Esophagus muscularis mucosa (tissue), 4 donors: ENCODE results near the gene TET3.

Source experiments
- EP300 ChIP-seq: sonication (generic); formaldehyde crosslinking; IDR thresholded peaks from one replicate; pipeline ENCODE4 v1.6.1; 2017; ENCODE audit warnings: antibody characterized with exemption
- POLR2A ChIP-seq: fragments of 450-650 bp; IDR thresholded peaks from one replicate; pipeline ENCODE4 v1.6.1; 2017; ENCODE audit warnings: antibody characterized with exemption, moderate library complexity, mild to moderate bottlenecking, low read depth
- TF ChIP-seq, protein P1 (sequence below), 3 experiments: fragments of 200-600 bp in 2 of 3; fragments of 450-650 bp in 1 of 3; sonication (generic) in 2 of 3; IDR thresholded peaks; one replicate each; pipeline ENCODE4 v1.5.1; 2017 to 2019; ENCODE audit warnings: antibody characterized with exemption in 3 of 3, mild to moderate bottlenecking in 2 of 3, moderate library complexity in 1 of 3

DNA sequence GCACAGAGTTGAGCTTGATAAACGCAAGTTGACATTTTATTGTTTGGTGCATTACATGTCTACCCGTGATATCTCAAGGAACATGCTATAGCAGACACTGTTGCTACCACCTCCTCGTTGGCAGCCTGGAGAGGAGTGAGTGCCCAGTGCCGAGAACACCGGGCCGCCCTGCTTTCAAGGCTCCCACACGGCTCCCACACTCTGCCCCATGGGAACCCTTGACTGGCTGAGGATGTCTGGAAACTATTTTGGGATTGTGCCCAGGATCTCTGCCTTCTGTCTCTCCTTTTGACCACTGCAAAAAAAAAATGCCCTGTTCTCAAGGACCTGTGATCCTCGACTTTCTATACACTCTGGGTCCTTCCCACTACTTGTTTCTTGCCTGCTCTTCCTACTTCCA lies 21.1 kb downstream of the TET3 start:
- no peak for TF ChIP-seq POLR2A
- TF ChIP-seq EP300: no peak
- TF ChIP-seq, protein P1, sequence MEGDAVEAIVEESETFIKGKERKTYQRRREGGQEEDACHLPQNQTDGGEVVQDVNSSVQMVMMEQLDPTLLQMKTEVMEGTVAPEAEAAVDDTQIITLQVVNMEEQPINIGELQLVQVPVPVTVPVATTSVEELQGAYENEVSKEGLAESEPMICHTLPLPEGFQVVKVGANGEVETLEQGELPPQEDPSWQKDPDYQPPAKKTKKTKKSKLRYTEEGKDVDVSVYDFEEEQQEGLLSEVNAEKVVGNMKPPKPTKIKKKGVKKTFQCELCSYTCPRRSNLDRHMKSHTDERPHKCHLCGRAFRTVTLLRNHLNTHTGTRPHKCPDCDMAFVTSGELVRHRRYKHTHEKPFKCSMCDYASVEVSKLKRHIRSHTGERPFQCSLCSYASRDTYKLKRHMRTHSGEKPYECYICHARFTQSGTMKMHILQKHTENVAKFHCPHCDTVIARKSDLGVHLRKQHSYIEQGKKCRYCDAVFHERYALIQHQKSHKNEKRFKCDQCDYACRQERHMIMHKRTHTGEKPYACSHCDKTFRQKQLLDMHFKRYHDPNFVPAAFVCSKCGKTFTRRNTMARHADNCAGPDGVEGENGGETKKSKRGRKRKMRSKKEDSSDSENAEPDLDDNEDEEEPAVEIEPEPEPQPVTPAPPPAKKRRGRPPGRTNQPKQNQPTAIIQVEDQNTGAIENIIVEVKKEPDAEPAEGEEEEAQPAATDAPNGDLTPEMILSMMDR (IDR thresholded peaks at IDR 0.05): no peak
